NCI-H1105 (cell line): Measurements from ENCODE around the gene HEATR5A.
"Not testable (repeated sequence)": the region's sequence is repeated elsewhere in the genome, so short reads cannot be mapped to it uniquely, and the experiment has no call there.

Experiments used
- DNase-seq: peaks from one replicate; lab custom pipeline; 2025; lab: John Stamatoyannopoulos, UW

The HEATR5A gene

GRCh38 chr14:31420319-31421111 lies at the start of gene HEATR5A:
Gene HEATR5A (minus strand): TSS chr14:31420550. CDS start chr14:31402975, 17,575 bp downstream.
- DNase-seq, result peak; percentile 94

GRCh38 chr14:31466554-31466953 lies 46.2 kb upstream of the HEATR5A start:
- DNase-seq, result no peak

- DNase-seq, result no peak
These were observed 44.8 kb upstream of the HEATR5A start for GRCh38 chr14:31465111-31465510.

- DNase-seq, result not testable (repeated sequence)
These were observed 42.1 kb upstream of the HEATR5A start for GRCh38 chr14:31462450-31462849.

GRCh38 chr14:31461545-31461944 lies 41.2 kb upstream of the HEATR5A start:
- no peak for DNase-seq

GRCh38 chr14:31457665-31458659 lies 37.6 kb upstream of the HEATR5A start:
- no peak for DNase-seq

GRCh38 chr14:31456841-31457664 lies 36.7 kb upstream of the HEATR5A start, which contains the start of gene DTD2:
Gene DTD2 (minus strand): TSS chr14:31457506. CDS start chr14:31457393, 113 bp downstream.
- DNase-seq, result peak; percentile 94

GRCh38 chr14:31449971-31450610 lies 29.7 kb upstream of the HEATR5A start:
- peak; percentile 4 for DNase-seq

GRCh38 chr14:31449136-31449535 lies 28.8 kb upstream of the HEATR5A start:
- DNase-seq, result no peak

- no peak for DNase-seq
These were observed 25.4 kb upstream of the HEATR5A start for GRCh38 chr14:31445703-31446102.

GRCh38 chr14:31442284-31442683 lies 21.9 kb upstream of the HEATR5A start:
- DNase-seq, result no peak

GRCh38 chr14:31441273-31442111 lies 21.1 kb upstream of the HEATR5A start:
- no peak for DNase-seq

- DNase-seq, result no peak
These were observed 19.9 kb upstream of the HEATR5A start for GRCh38 chr14:31440280-31440679.

GRCh38 chr14:31439561-31439960 lies 19.2 kb upstream of the HEATR5A start:
- no peak for DNase-seq

- not testable (repeated sequence) for DNase-seq
These were observed 16.8 kb upstream of the HEATR5A start for GRCh38 chr14:31437045-31437691.

GRCh38 chr14:31435276-31435675 lies 14.9 kb upstream of the HEATR5A start:
- DNase-seq, result no peak

- no peak for DNase-seq
These were observed 10.4 kb upstream of the HEATR5A start for GRCh38 chr14:31430634-31431264.

GRCh38 chr14:31429791-31430190 lies 9.4 kb upstream of the HEATR5A start:
- no peak for DNase-seq

- no peak for DNase-seq
These were observed 7.7 kb upstream of the HEATR5A start for GRCh38 chr14:31428011-31428410.
